GM23248 (cell line): Measurements from ENCODE around the gene QKI. TPM values are rescaled to one million over a fixed set of nuclear protein-coding genes. Genes with fewer than 3 reads are reported as not detected.
A peak's percentile ranks its signal among the peaks of the same experiment; 100 is the strongest.

Experiments used
- DNase-seq: peaks from one replicate; pipeline ENCODE4 v3.0.0-alpha.2; 2015
- H2AFZ ChIP-seq: fragments of 200-600 bp; sonication (generic); 2 replicates; pipeline ENCODE4 v1.6.1; 2016; ENCODE audit warnings: antibody characterized with exemption
- H3F3A ChIP-seq: fragments of 200-600 bp; sonication (generic); 2 replicates; pipeline ENCODE4 v1.6.1; 2016; ENCODE audit warnings: mild to moderate bottlenecking, antibody characterized with exemption, mixed run types; ENCODE audit not compliant: insufficient read depth
- H3K27ac ChIP-seq: fragments of 200-600 bp; sonication (generic); 2 replicates; pipeline ENCODE4 v1.5.1; 2016; ENCODE audit warnings: mild to moderate bottlenecking
- H3K27me3 ChIP-seq: fragments of 200-600 bp; sonication (generic); replicated peaks from 2 replicates; pipeline ENCODE4 v1.6.1; 2016; ENCODE audit warnings: mild to moderate bottlenecking; ENCODE audit not compliant: insufficient read depth
- H3K36me3 ChIP-seq: fragments of 200-600 bp; sonication (generic); 2 replicates; pipeline ENCODE4 v1.6.1; 2016; ENCODE audit warnings: low read depth, mild to moderate bottlenecking
- H3K4me1 ChIP-seq: fragments of 200-600 bp; sonication (generic); 2 replicates; pipeline ENCODE4 v1.6.1; 2016; ENCODE audit warnings: mild to moderate bottlenecking; ENCODE audit not compliant: insufficient read depth
- H3K4me2 ChIP-seq: fragments of 200-600 bp; sonication (generic); one replicate; pipeline ENCODE4 v1.6.1; 2016; ENCODE audit warnings: mild to moderate bottlenecking; ENCODE audit not compliant: unreplicated experiment
- H3K4me3 ChIP-seq: fragments of 200-600 bp; sonication (generic); 2 replicates; pipeline ENCODE4 v1.5.1; 2016; ENCODE audit warnings: mild to moderate bottlenecking
- H3K79me2 ChIP-seq: fragments of 200-600 bp; sonication (generic); 2 replicates; pipeline ENCODE4 v1.6.1; 2016; ENCODE audit warnings: mild to moderate bottlenecking; ENCODE audit not compliant: insufficient read depth
- H3K9ac ChIP-seq: fragments of 200-600 bp; sonication (generic); 2 replicates; pipeline ENCODE4 v1.6.1; 2016; ENCODE audit warnings: mild to moderate bottlenecking
- H3K9me2 ChIP-seq: fragments of 200-600 bp; sonication (generic); 2 replicates; pipeline ENCODE4 v1.6.1; 2016; ENCODE audit warnings: mixed run types, mild to moderate bottlenecking, moderate library complexity; ENCODE audit not compliant: insufficient read depth
- H3K9me3 ChIP-seq: fragments of 200-600 bp; sonication (generic); one replicate; pipeline ENCODE4 v1.6.1; 2017; ENCODE audit warnings: low read depth
- H4K20me1 ChIP-seq: fragments of 200-600 bp; sonication (generic); 2 replicates; pipeline ENCODE4 v1.6.0; 2016; ENCODE audit not compliant: insufficient read depth
- EZH2 ChIP-seq: fragments of 200-600 bp; sonication (generic); IDR thresholded peaks from 2 replicates; pipeline ENCODE4 v1.6.1; 2018; ENCODE audit warnings: antibody characterized with exemption, mild to moderate bottlenecking; ENCODE audit not compliant: insufficient read depth, poor library complexity, severe bottlenecking
- EZH2phosphoT487 ChIP-seq: fragments of 200-600 bp; sonication (generic); IDR thresholded peaks from 2 replicates; pipeline ENCODE4 v1.6.1; 2018; ENCODE audit warnings: antibody characterized with exemption, moderate library complexity, mild to moderate bottlenecking, low read depth; ENCODE audit not compliant: insufficient read depth
- WGBS, 2 experiments: methylation state at CpG; one replicate each; pipeline ENCODE4 v1.1.6; 2015 to 2017; ENCODE audit warnings: low lambda C conversion rate in 2 of 2, low coverage in 1 of 2; ENCODE audit errors: missing lambda C conversion rate in 2 of 2; 5-methylcytosine and 5-hydroxymethylcytosine counted together
- in situ Hi-C: fragments of 300-500 bp; cut with MboI; formaldehyde crosslinking; loops from 2 replicates; pipeline ENCODE4 v1.15.0; 2020
- polyA plus RNA-seq: library from polyadenylated mRNA; unstranded; fragments of >200 nt; fragmentation: Nextera tagmentation; extraction: Ambion mirVana; gene quantifications from 2 replicates; pipeline ENCODE4 v1.2.1, GENCODE V29; 2016
- total RNA-seq: library from RNA; depleted of rRNA; stranded (reverse); fragments of >200 nt; shearing (Covaris generic); gene quantifications from 2 replicates; pipeline ENCODE4 v1.2.3, GENCODE V29; 2014

The QKI gene
- total and polyA plus RNA-seq, 2 experiments from 2014 or later, result 13.6 to 145 TPM

DNA sequence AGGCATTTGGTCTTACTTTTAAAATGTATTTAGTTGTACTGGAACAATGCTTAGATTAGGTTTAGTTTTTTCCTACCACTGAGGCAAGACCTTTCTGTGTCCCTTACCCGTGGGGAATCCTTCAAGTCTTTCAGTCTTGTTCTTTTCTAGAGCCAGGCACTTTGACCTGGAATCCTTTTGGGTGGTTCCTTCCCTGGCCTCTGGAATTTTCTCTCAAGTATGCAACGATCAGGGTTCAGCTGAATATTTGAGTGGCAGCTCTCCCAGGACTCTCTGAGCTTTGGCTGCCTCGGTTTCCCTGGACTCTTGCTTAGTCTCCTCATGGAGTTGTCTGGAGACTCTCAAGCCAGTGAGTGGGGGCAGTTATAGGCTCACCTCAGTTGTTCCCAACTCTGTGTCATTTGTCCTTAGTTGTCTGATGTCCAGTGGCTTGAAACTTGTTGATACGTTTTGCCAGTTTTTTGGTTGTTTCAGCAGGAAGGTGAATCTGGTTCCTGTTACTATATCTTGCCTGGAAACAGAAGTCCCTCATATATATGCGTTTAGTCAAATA, 118.1 kb downstream of the QKI start:
- H3K9ac ChIP-seq, result no peak overlapping the region
- no peaks in the 10 kb centered on the region; the same call in 1 of the 2 replicates for H3K36me3 ChIP-seq
- WGBS, 2 experiments, result 63 to 66% methylated on average over 5 of the region's 5 CpGs
- H3K4me2 ChIP-seq, result peak overlapping the region; percentile 50
- TF ChIP-seq EZH2 (no peak), EZH2phosphoT487 (no peak)
- H2AFZ ChIP-seq, result no peak overlapping the region
- peaks cover 11% of the 10 kb centered on the region; the same call in 1 of the 2 replicates for H4K20me1 ChIP-seq
- peak overlapping the region; percentile 46; the same call in 1 of the 2 replicates for H3K27ac ChIP-seq
- no peak overlapping the region for H3K4me3 ChIP-seq
- no peaks in the 10 kb centered on the region for H3K27me3 ChIP-seq
- H3K79me2 ChIP-seq, result peaks cover 95% of the 10 kb centered on the region
- H3F3A ChIP-seq, result peaks cover 63% of the 10 kb centered on the region
- DNase-seq, result no peak
- no peaks in the 10 kb centered on the region for H3K9me2 ChIP-seq
- H3K9me3 ChIP-seq, result no peaks in the 10 kb centered on the region
- in situ Hi-C loops, result no loop called here
- peaks cover 74% of the 10 kb centered on the region for H3K4me1 ChIP-seq

DNA sequence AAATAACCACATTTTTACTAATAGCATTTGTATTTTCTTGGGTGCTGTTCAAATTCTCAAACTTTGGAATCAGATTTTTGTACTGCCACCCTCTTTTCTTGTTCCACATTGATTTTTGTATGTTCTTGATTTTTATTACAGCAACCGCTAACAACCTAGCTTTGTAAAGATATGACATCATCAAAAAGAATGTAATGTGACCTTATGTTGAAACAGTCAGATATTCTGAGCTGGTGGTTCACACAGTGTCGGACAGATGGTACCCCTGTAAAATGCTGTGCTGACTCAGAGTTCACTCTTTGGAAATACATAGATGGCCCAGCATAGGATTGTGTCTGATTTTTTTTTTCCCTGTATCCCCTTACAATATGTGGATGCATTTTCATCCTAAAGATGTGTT, 118.9 kb downstream of the QKI start:
- no peak overlapping the region for H3K9ac ChIP-seq
- no peaks in the 10 kb centered on the region for H3K9me2 ChIP-seq
- H3K27ac ChIP-seq, result peak overlapping the region; percentile 46
- no peak overlapping the region for H2AFZ ChIP-seq
- H3K36me3 ChIP-seq, result no peaks in the 10 kb centered on the region; the same call in 1 of the 2 replicates
- WGBS, 2 experiments, result 0 to 1% methylated on average over 2 of the region's 2 CpGs
- in situ Hi-C loops, result no loop called here
- peak overlapping the region; percentile 50 for H3K4me2 ChIP-seq
- peaks cover 11% of the 10 kb centered on the region; the same call in 1 of the 2 replicates for H4K20me1 ChIP-seq
- TF ChIP-seq EZH2phosphoT487 (no peak), EZH2 (no peak)
- DNase-seq, result peak; percentile 93
- peaks cover 67% of the 10 kb centered on the region for H3K4me1 ChIP-seq
- H3K27me3 ChIP-seq, result no peaks in the 10 kb centered on the region
- H3K9me3 ChIP-seq, result no peaks in the 10 kb centered on the region
- no peak overlapping the region for H3K4me3 ChIP-seq
- H3K79me2 ChIP-seq, result peaks cover 95% of the 10 kb centered on the region
- H3F3A ChIP-seq, result peaks cover 60% of the 10 kb centered on the region

DNA sequence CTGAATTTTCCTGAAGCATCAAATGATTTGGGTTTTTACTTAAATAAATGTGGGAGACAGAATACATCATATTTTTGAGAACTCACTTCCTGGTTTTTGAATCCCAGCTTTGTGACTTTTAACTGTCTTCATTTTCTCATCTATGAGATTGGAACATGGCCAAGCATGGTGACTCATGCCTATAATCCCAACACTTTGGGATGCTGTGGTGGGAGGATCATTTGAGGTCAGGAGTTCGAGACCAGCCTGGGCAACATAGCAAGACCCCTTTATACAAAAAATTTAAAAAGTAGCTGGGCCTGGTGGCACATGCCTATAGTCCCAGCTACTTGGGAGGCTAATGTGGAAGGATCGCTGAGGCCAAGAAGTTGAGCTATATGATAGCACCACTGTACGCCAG, 122.3 kb downstream of the QKI start:
- Histone ChIP-seq H3K79me2 (peaks cover 100% of the 10 kb centered on the region), H3K27ac (no peak overlapping the region), H2AFZ (no peak overlapping the region), H3K9me2 (no peaks in the 10 kb centered on the region), H3K4me3 (no peak overlapping the region), H3K27me3 (no peaks in the 10 kb centered on the region), H3K9ac (no peak overlapping the region), H3K9me3 (no peaks in the 10 kb centered on the region), H3K36me3 (no peaks in the 10 kb centered on the region; the same call in 1 of the 2 replicates), H3K4me1 (peaks cover 36% of the 10 kb centered on the region), H3F3A (peaks cover 34% of the 10 kb centered on the region), H4K20me1 (peaks cover 13% of the 10 kb centered on the region; the same call in 1 of the 2 replicates), H3K4me2 (no peak overlapping the region)
- in situ Hi-C loops, result no loop called here
- 98 to 100% methylated on average over 3 of the region's 3 CpGs for WGBS, 2 experiments
- DNase-seq, result peak; percentile 40
- TF ChIP-seq EZH2, result no peak

DNA sequence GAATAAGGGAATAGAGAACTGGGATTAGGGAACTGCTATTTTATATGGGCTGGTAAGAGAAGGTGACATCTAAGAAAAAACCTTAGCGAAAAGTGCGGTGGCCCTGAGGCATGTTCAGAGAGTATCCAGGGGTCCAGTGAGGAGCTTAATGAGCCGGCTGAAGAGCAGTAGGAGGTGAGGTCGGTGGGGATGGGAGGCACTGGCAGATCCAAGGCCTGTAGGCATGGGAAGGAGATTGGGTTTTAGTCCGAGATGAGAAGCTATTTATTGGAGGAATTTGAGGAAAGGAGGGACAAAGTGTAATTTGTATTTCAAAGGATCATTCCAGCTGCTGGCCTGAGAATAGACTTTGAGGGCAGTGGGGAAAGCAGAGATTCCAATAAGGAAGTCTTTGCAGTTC, 123.8 kb downstream of the QKI start:
- DNase-seq, result no peak
- Histone ChIP-seq H3K36me3 (no peaks in the 10 kb centered on the region; the same call in 1 of the 2 replicates), H3K9me3 (no peaks in the 10 kb centered on the region), H2AFZ (no peak overlapping the region), H3K9ac (no peak overlapping the region), H3K4me3 (no peak overlapping the region), H4K20me1 (peaks cover 13% of the 10 kb centered on the region; the same call in 1 of the 2 replicates), H3K27ac (no peak overlapping the region), H3K27me3 (no peaks in the 10 kb centered on the region), H3K79me2 (peaks cover 100% of the 10 kb centered on the region), H3F3A (peaks cover 28% of the 10 kb centered on the region), H3K9me2 (no peaks in the 10 kb centered on the region), H3K4me1 (peaks cover 20% of the 10 kb centered on the region), H3K4me2 (no peak overlapping the region)
- in situ Hi-C loops, result no loop called here
- TF ChIP-seq EZH2phosphoT487 (no peak), EZH2 (no peak)
- WGBS, 2 experiments, result 85 to 87% methylated on average over 5 of the region's 5 CpGs
